Vagina (tissue), 2 donors: ENCODE results near the gene IFT88. TPM values are rescaled to one million over a fixed set of nuclear protein-coding genes. Genes with fewer than 3 reads are reported as not detected.

Source experiments
- DNase-seq, 2 donors: peaks; one replicate each; pipeline ENCODE4 v3.0.0-alpha.2; 2017; ENCODE audit errors: extremely low spot score in 2 of 2
- H3K27ac ChIP-seq: fragments of 200-600 bp; sonication (generic); one replicate; pipeline ENCODE4 v1.5.1; 2019
- H3K27me3 ChIP-seq: fragments of 200-600 bp; sonication (generic); one replicate; pipeline ENCODE4 v1.5.1; 2019
- H3K36me3 ChIP-seq, 2 donors: fragments of 200-600 bp; sonication (generic); one replicate each; pipeline ENCODE4 v1.5.1; 2017 to 2019
- H3K4me1 ChIP-seq: fragments of 200-600 bp; sonication (generic); one replicate; pipeline ENCODE4 v1.5.1; 2019
- H3K4me3 ChIP-seq, 2 donors: fragments of 200-600 bp; sonication (generic); 1 replicate in 1 of 2; 2 replicates in 1 of 2; pipeline ENCODE4 v1.5.1; 2016 to 2019
- H3K9me3 ChIP-seq: fragments of 200-600 bp; sonication (generic); one replicate; pipeline ENCODE4 v1.5.1; 2019
- POLR2A ChIP-seq, 2 donors: fragments of 450-650 bp; IDR thresholded peaks; one replicate each; pipeline ENCODE4 v1.6.1; 2017; ENCODE audit warnings: antibody characterized with exemption in 2 of 2, mild to moderate bottlenecking in 2 of 2, moderate library complexity in 2 of 2
- POLR2AphosphoS5 ChIP-seq, 2 donors: sonication (generic); formaldehyde crosslinking; IDR thresholded peaks; one replicate each; pipeline ENCODE4 v1.9.0; 2017; ENCODE audit warnings: antibody characterized with exemption in 2 of 2, mild to moderate bottlenecking in 2 of 2, low read depth in 1 of 2; ENCODE audit not compliant: insufficient read depth in 1 of 2
- intact Hi-C: fragments of 100-400 bp; cut with DNase I; formaldehyde crosslinking; loops from one replicate; pipeline ENCODE4 v1.15.1; 2023
- total RNA-seq: library from RNA; depleted of rRNA; stranded (reverse); fragments of >200 nt; gene quantifications from one replicate; pipeline ENCODE4 v1.2.3, GENCODE V29; 2016
- TF ChIP-seq, protein P1 (sequence below), 3 experiments: fragments of 450-650 bp in 2 of 3; fragments of 200-600 bp in 1 of 3; sonication (generic) in 1 of 3; IDR thresholded peaks; one replicate each; pipeline ENCODE4 v1.5.1; 2017 to 2019; ENCODE audit warnings: antibody characterized with exemption in 3 of 3, mild to moderate bottlenecking in 2 of 3, moderate library complexity in 2 of 3

The IFT88 gene
- total RNA-seq, 1 donor from 2014 or later, result 6.9 TPM

- no peak for TF ChIP-seq POLR2AphosphoS5 (IDR thresholded peaks at IDR 0.05; ENCODE audit: insufficient read depth in 1 of 2, low read depth in 1 of 2)
- no peak for TF ChIP-seq POLR2A (IDR thresholded peaks at IDR 0.05)
- TF ChIP-seq, protein P1, sequence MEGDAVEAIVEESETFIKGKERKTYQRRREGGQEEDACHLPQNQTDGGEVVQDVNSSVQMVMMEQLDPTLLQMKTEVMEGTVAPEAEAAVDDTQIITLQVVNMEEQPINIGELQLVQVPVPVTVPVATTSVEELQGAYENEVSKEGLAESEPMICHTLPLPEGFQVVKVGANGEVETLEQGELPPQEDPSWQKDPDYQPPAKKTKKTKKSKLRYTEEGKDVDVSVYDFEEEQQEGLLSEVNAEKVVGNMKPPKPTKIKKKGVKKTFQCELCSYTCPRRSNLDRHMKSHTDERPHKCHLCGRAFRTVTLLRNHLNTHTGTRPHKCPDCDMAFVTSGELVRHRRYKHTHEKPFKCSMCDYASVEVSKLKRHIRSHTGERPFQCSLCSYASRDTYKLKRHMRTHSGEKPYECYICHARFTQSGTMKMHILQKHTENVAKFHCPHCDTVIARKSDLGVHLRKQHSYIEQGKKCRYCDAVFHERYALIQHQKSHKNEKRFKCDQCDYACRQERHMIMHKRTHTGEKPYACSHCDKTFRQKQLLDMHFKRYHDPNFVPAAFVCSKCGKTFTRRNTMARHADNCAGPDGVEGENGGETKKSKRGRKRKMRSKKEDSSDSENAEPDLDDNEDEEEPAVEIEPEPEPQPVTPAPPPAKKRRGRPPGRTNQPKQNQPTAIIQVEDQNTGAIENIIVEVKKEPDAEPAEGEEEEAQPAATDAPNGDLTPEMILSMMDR (IDR thresholded peaks at IDR 0.05), result no peak
Measured at GRCh38 chr13:20636079-20636478, 69.1 kb downstream of the IFT88 start.

GRCh38 chr13:20637811-20638210 is 70.9 kb downstream of the IFT88 start:
- DNase-seq, result no peak
- intact Hi-C loops, result no loop called here

More at GRCh38 chr13:20636079-20636478, 69.1 kb downstream of the IFT88 start:
- Histone ChIP-seq H3K4me1 (no peaks in the 10 kb centered on the region), H3K36me3 (peaks cover 0 to 7% of the 10 kb centered on the region in 2 donors), H3K9me3 (no peaks in the 10 kb centered on the region), H3K4me3 (no peak overlapping the region), H3K27me3 (no peaks in the 10 kb centered on the region), H3K27ac (no peak overlapping the region)
- intact Hi-C loops, result no loop called here
- no peak for DNase-seq

GRCh38 chr13:20647758-20648157 is 80.8 kb downstream of the IFT88 start:
- H3K9me3 ChIP-seq, result no peaks in the 10 kb centered on the region
- H3K36me3 ChIP-seq, result no peaks in the 10 kb centered on the region
- DNase-seq, result no peak
- H3K4me1 ChIP-seq, result no peaks in the 10 kb centered on the region
- TF ChIP-seq POLR2AphosphoS5 (IDR thresholded peaks at IDR 0.05; ENCODE audit: insufficient read depth in 1 of 2, low read depth in 1 of 2) (no peak), POLR2A (IDR thresholded peaks at IDR 0.05) (no peak)
- TF ChIP-seq, protein P1 (IDR thresholded peaks at IDR 0.05), result no peak
- no peak overlapping the region for H3K4me3 ChIP-seq
- intact Hi-C loops, result no loop called here
- no peak overlapping the region for H3K27ac ChIP-seq
- H3K27me3 ChIP-seq, result no peaks in the 10 kb centered on the region

More at GRCh38 chr13:20637811-20638210, 70.9 kb downstream of the IFT88 start:
- no peak for TF ChIP-seq POLR2AphosphoS5 (IDR thresholded peaks at IDR 0.05; ENCODE audit: insufficient read depth in 1 of 2, low read depth in 1 of 2)
- TF ChIP-seq, protein P1 (IDR thresholded peaks at IDR 0.05), result no peak
- no peak for TF ChIP-seq POLR2A (IDR thresholded peaks at IDR 0.05)
- no peaks in the 10 kb centered on the region for H3K9me3 ChIP-seq
- no peak overlapping the region for H3K27ac ChIP-seq
- H3K4me1 ChIP-seq, result no peaks in the 10 kb centered on the region
- H3K36me3 ChIP-seq, result peaks cover 0 to 7% of the 10 kb centered on the region in 2 donors
- no peaks in the 10 kb centered on the region for H3K27me3 ChIP-seq
- no peak overlapping the region for H3K4me3 ChIP-seq

- no peaks in the 10 kb centered on the region for H3K27me3 ChIP-seq
- TF ChIP-seq POLR2A (IDR thresholded peaks at IDR 0.05), result no peak
- TF ChIP-seq, protein P1 (IDR thresholded peaks at IDR 0.05), result no peak
- no peak for TF ChIP-seq POLR2AphosphoS5 (IDR thresholded peaks at IDR 0.05; ENCODE audit: insufficient read depth in 1 of 2, low read depth in 1 of 2)
- no peaks in the 10 kb centered on the region for H3K4me1 ChIP-seq
- H3K27ac ChIP-seq, result no peak overlapping the region
- H3K36me3 ChIP-seq, result no peaks in the 10 kb centered on the region
- H3K4me3 ChIP-seq, result no peak overlapping the region
- DNase-seq, result no peak
- H3K9me3 ChIP-seq, result no peaks in the 10 kb centered on the region
- intact Hi-C loops, result no loop called here
Measured at GRCh38 chr13:20652946-20653345, 86.0 kb downstream of the IFT88 start.

DNA sequence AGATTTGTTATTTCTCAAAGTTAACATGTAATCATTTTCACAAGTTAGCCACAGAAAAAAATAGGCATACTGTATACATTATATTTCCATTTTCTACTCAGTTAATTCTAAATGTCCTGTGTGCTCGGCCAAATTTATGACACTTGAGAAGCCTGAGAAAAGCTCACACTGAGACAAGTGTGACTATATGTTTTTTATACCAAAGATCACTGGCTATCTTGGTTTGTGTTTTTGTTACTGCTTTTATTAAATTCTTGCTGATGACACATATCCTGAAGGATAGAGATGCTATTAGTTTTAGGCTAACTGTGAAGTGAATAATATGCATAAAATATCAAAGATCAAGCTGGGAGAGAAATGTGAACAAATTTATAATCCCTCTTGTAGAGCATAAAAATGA is 87.2 kb downstream of the IFT88 start:
- H3K9me3 ChIP-seq, result no peaks in the 10 kb centered on the region
- no peak for DNase-seq
- H3K27ac ChIP-seq, result no peak overlapping the region
- H3K27me3 ChIP-seq, result no peaks in the 10 kb centered on the region
- intact Hi-C loops, result no loop called here
- H3K4me1 ChIP-seq, result no peaks in the 10 kb centered on the region
- H3K36me3 ChIP-seq, result no peaks in the 10 kb centered on the region
- no peak overlapping the region for H3K4me3 ChIP-seq
- no peak for TF ChIP-seq POLR2A (IDR thresholded peaks at IDR 0.05)
- TF ChIP-seq POLR2AphosphoS5 (IDR thresholded peaks at IDR 0.05; ENCODE audit: insufficient read depth in 1 of 2, low read depth in 1 of 2), result no peak
- TF ChIP-seq, protein P1 (IDR thresholded peaks at IDR 0.05), result no peak
